Suprapubic skin (tissue), 4 donors: ENCODE measurements around the gene INPP5A. TPM values are rescaled to one million over a fixed set of nuclear protein-coding genes. Genes with fewer than 3 reads are reported as not detected.

Source experiments
- DNase-seq, 2 donors: peaks; one replicate each; pipeline ENCODE4 v3.0.0-alpha.2; 2019; ENCODE audit warnings: low spot score in 2 of 2
- H3K27ac ChIP-seq: fragments of 200-600 bp; sonication (generic); one replicate; pipeline ENCODE4 v1.5.1; 2019
- H3K27me3 ChIP-seq: fragments of 200-600 bp; sonication (generic); one replicate; pipeline ENCODE4 v1.5.1; 2019
- H3K36me3 ChIP-seq: fragments of 200-600 bp; sonication (generic); one replicate; pipeline ENCODE4 v1.5.1; 2019
- H3K4me1 ChIP-seq: fragments of 200-600 bp; sonication (generic); one replicate; pipeline ENCODE4 v1.5.1; 2019
- H3K4me3 ChIP-seq: fragments of 200-600 bp; sonication (generic); one replicate; pipeline ENCODE4 v1.5.1; 2019; ENCODE audit warnings: mild to moderate bottlenecking
- H3K9me3 ChIP-seq: fragments of 200-600 bp; sonication (generic); one replicate; pipeline ENCODE4 v1.5.1; 2019
- CTCF ChIP-seq, 2 donors: fragments of 200-600 bp in 1 of 2; fragments of 450-650 bp in 1 of 2; sonication (generic) in 1 of 2; IDR thresholded peaks; one replicate each; pipeline ENCODE4 v1.5.1; 2016 to 2019; ENCODE audit warnings: antibody characterized with exemption in 2 of 2, mild to moderate bottlenecking in 1 of 2, moderate library complexity in 1 of 2
- EP300 ChIP-seq: sonication (generic); formaldehyde crosslinking; IDR thresholded peaks from one replicate; pipeline ENCODE4 v1.6.1; 2017; ENCODE audit warnings: antibody characterized with exemption
- POLR2A ChIP-seq, 2 donors: fragments of 450-650 bp; IDR thresholded peaks; one replicate each; pipeline ENCODE4 v1.6.1; 2017; ENCODE audit warnings: antibody characterized with exemption in 2 of 2, mild to moderate bottlenecking in 2 of 2, moderate library complexity in 2 of 2
- POLR2AphosphoS5 ChIP-seq, 3 donors: sonication (generic); formaldehyde crosslinking; IDR thresholded peaks; one replicate each; pipeline ENCODE4 v1.6.1; 2017; ENCODE audit warnings: antibody characterized with exemption in 3 of 3
- WGBS: methylation state at CpG from one replicate; pipeline ENCODE4 v1.1.5; 2018; 5-methylcytosine and 5-hydroxymethylcytosine counted together
- total RNA-seq, 4 donors: library from RNA; depleted of rRNA; stranded (reverse); fragments of >200 nt; gene quantifications; one replicate each; pipeline ENCODE4 v1.1.0, GENCODE V29; 2016

Gene INPP5A
- total RNA-seq, 4 donors from 2014 or later: 28.1 to 39.1 (median 32.3) TPM

GRCh38 chr10:132512052-132512442 lies 25.5 kb upstream of the INPP5A start:
- H3K4me1 ChIP-seq: peaks cover 22% of the 10 kb centered on the region
- no peaks in the 10 kb centered on the region for H3K36me3 ChIP-seq
- H3K4me3 ChIP-seq: no peak overlapping the region
- H3K27ac ChIP-seq: no peak overlapping the region
- no peak for DNase-seq
- H3K27me3 ChIP-seq: no peaks in the 10 kb centered on the region
- 83% methylated on average over 1 of the region's 1 CpG for WGBS
- no peaks in the 10 kb centered on the region for H3K9me3 ChIP-seq
- TF ChIP-seq POLR2AphosphoS5 (IDR thresholded peaks at IDR 0.05): no peak
- no peak for TF ChIP-seq POLR2A (IDR thresholded peaks at IDR 0.05)
- no peak for TF ChIP-seq CTCF (IDR thresholded peaks at IDR 0.05)
- no peak for TF ChIP-seq EP300

GRCh38 chr10:132512693-132513345 lies 24.8 kb upstream of the INPP5A start:
- H3K4me3 ChIP-seq: no peak overlapping the region
- WGBS: 95% methylated on average over 9 of the region's 9 CpGs
- DNase-seq: peak; percentile 29 to 33
- peaks cover 26% of the 10 kb centered on the region for H3K4me1 ChIP-seq
- H3K27ac ChIP-seq: no peak overlapping the region
- TF ChIP-seq POLR2A (IDR thresholded peaks at IDR 0.05) (no peak), CTCF (IDR thresholded peaks at IDR 0.05) (no peak), POLR2AphosphoS5 (IDR thresholded peaks at IDR 0.05) (no peak), EP300 (no peak)
- H3K27me3 ChIP-seq: no peaks in the 10 kb centered on the region
- no peaks in the 10 kb centered on the region for H3K9me3 ChIP-seq
- H3K36me3 ChIP-seq: no peaks in the 10 kb centered on the region

- TF ChIP-seq EP300 (no peak), CTCF (IDR thresholded peaks at IDR 0.05) (no peak), POLR2AphosphoS5 (IDR thresholded peaks at IDR 0.05) (no peak), POLR2A (IDR thresholded peaks at IDR 0.05) (no peak)
- 57% methylated on average over 12 of the region's 21 CpGs for WGBS
- H3K4me1 ChIP-seq: peaks cover 44% of the 10 kb centered on the region
- no peaks in the 10 kb centered on the region for H3K9me3 ChIP-seq
- H3K4me3 ChIP-seq: no peak overlapping the region
- no peaks in the 10 kb centered on the region for H3K36me3 ChIP-seq
- H3K27me3 ChIP-seq: no peaks in the 10 kb centered on the region
- peak in 1 of 2 donors; percentile 70 for DNase-seq
- no peak overlapping the region for H3K27ac ChIP-seq
Observed at GRCh38 chr10:132514821-132515520, 22.6 kb upstream of the INPP5A start.

- no peak for TF ChIP-seq EP300
- TF ChIP-seq POLR2AphosphoS5 (IDR thresholded peaks at IDR 0.05): no peak
- no peak for TF ChIP-seq CTCF (IDR thresholded peaks at IDR 0.05)
- no peak for TF ChIP-seq POLR2A (IDR thresholded peaks at IDR 0.05)
- Histone ChIP-seq H3K4me3 (no peak overlapping the region), H3K27ac (peak overlapping the region; percentile 72), H3K9me3 (no peaks in the 10 kb centered on the region), H3K27me3 (no peaks in the 10 kb centered on the region), H3K36me3 (no peaks in the 10 kb centered on the region), H3K4me1 (peaks cover 49% of the 10 kb centered on the region)
- peak; percentile 59 to 76 for DNase-seq
- 70% methylated on average over 16 of the region's 19 CpGs for WGBS
Observed at GRCh38 chr10:132515811-132516726, 21.5 kb upstream of the INPP5A start.
